Activated CD4-positive, alpha-beta T cell treated with anti-CD3 and anti-CD28 coated beads, Interleukin-2, amount 50 U/mL, for 4 hours (primary cell): ENCODE data around the gene PDSS1.

Experiments used
- DNase-seq, 2 experiments: peaks; one replicate each; pipeline ENCODE4 v3.0.0-alpha.2; 2020

PDSS1 gene

DNA sequence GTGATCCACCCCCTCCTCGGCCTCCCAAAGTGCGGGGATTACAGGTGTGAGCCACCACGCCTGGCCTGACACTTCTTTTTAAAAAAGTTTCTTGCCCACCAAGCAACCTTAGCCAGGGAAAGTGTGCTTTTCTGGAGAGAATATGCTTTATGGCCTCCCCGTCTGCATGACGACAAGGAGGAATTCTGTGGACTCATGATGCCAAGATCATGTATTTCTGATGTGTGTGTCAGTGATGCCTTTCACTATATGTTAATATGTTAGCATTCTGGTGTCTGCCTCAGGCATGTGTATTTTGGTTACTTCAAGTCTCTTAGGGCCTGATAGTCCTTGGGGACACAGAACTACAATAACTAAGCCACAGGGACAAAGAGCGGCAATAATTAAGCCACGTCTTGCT, 2.1 kb downstream of the PDSS1 start:
- no peak for DNase-seq

DNA sequence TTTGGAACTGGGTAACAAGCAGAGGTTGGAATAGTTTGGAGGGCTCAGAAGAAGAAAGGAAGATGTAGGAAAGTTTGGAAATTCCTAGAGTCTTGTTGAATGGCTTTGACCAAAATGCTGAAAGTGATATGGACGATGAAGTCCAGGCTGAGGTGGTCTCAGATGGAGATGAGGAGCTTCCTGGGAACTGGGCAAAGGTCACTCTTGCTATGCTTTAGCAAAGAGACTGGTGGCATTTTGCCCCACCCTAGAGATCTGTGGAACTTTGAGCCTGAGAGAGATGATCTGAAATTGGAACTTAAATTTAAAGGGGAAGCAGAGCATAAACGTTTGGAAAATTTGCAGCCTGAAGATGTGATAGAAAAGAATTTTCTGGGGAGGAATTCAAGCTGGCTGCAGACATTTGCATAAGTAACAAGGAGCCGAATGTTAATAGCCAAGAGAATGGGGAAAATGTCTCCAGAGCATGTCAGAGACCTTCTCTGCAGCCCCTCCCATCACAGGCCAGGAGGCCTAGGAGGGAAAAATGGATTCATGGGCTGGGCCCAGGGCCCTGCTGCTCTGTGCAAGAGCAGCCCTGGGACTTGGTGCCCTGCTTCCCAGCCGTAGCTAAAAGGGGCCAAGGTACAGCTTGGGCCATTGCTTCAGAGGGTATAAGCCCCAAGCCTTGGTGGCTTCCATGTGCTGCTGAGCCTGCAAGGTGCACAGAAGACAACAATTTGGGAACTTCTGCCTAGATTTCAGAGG, 3.6 kb downstream of the PDSS1 start:
- DNase-seq, result no peak

DNA sequence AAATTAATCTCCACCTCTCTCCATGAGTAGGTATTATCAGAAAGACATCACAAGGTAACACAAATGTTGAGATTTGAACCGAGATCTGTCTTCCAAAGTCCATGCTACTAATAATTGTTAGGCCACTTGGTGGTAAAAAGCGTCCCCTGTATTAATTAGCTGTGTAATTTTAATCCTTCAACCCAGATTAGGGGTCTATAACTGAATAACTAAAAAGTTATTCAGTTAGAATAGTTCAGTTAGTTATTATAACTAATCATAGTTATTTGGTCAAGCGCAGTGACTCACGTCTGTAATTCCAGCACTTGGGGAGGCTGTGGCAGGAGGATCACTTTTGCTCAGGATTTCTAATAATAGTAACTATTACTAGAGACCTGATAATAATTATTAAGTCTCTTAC, 5.6 kb downstream of the PDSS1 start:
- no peak for DNase-seq

DNA sequence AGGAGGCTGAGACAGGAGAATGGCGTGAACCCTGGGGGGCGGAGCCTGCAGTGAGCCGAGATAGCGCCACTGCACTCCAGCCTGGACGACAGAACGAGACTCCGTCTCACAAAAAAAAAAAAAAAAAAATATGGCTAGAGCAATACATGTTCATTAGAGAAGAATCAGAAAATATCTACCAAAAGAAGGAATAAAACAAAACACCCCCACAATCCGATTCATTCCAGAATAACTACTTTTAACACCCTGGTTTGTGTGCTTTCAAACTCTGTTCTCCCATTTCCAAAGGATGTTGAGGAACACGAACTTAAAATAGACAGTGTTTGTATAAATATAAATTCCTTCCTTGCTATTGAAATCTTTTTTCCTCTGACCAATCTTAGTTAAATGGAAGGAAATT, 6.5 kb downstream of the PDSS1 start:
- no peak for DNase-seq

DNA sequence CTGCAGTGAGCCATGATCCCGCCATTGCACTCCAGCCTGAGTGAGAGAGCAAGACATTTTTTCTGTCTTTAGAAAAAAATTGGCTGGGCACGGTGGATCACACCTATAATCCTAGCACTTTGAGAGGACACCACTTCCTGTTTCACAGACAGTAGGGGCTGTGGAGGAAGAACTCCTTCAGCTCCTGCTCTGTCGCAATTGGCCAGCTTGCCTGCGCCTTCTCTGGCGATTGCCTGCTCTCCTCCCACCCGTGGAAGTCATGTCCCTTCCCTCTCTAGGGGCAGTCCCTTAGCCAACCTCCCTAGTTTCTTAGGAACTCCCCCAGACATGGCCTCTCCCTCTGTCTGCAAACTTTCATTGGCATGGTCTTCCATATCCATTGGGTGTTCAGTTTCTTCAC, 8.7 kb downstream of the PDSS1 start:
- no peak for DNase-seq

DNA sequence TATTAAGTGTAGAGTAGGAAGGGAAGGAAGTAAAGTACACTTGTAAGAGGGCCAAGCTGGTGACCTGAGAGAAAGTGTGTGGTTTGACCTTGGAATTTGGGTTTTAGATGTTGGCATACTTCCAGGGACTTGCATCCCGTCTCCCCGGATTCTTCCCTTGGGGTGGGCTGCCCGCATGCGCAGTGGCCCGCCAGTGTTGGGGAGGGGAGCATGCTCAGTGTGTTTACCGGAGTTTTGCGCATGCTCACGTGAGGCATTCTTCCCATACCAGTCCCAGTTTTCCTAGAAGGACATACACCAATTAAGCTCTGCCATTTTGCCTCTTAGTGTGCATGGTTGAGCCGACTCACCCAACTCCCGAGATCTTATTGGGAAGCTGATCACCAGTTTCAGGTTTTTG, 9.4 kb downstream of the PDSS1 start:
- no peak for DNase-seq

DNA sequence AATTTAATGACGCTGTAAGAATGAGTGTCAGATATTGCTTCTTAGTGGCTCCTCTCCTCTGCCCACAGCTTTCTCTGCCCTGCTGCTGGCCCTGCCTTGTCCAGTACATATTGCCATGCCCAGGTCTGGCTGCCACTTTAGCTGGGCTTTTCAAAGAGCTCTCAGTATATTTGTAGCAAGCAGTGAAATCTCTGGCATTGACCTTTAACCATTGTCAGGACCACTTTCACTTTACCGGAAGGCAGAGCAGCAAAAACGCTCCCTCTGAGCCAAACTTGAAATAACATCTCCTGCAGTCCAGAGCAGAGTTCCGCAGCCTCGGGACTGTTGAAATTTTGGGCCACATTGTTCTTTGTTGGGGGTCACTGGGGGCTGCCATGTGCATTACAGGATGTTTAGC, 13.8 kb downstream of the PDSS1 start:
- no peak for DNase-seq

DNA sequence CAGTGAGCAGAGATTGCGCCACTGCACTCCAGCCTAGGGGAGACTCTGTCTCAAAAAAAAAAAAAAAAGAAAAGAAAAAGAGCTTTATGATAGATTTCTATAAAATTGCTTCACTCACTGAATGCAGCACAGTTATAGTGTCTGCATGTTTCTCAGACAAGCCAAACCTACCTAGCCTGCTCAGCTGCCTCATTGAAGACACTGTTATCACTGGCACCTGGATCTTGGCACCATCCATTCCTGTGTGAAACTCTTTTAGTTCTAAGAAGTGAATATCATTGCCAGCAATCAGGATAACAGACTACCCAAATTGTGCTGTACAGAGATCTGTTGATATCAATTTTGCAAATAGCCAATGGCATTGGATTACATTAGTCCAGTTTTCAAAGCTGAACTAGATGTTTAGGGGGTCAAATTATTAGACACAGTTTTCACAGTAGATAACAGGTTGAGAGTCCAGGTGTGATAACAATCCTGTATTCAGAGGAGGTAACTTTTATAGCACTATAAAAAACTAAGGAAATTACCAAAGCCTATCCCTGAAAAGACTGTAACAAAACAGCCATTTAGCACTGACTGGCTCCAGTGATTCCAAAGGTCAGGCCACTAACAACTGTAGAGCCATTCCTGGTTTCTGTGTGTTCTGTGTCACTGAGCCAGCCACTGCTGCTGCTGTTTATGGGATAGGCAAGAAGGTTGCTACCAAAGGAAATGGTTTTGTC, 17.1 kb downstream of the PDSS1 start:
- DNase-seq, result no peak

DNA sequence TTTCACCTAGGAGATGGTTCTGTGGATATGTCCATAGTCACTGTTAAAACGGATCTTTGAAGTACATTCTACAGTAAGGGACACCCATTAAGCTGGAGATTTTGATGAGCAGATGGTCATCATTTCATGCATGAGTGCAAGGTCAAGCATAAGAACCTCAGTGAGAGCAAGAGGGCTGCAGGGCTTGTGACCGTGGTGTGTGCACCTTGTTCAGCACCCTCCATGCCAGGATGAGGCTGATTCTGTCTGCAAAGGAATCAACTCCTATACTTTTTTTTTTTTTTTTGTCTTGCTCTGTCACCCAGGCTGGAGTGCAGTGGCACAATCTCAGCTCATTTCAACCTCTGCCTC, 17.6 kb downstream of the PDSS1 start:
- no peak for DNase-seq

DNA sequence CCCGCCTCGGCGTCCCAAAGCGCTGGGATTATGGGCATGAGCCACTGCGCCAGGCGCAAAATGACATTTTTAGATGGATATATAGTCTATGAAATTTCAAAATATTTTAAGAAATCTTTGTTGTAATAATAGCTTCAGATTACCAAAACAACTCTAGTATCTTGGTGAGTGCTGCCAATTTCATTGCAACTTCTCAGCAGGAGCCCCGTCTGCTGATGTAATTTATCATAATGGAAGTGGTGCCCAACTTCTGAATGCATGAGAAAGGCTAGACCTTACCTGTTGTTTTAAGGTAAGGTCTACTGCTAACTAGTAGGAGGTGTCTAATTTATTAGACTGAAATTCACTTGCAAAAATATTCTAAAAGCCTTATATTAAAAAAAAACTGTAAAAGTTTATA, 20.0 kb downstream of the PDSS1 start:
- no peak for DNase-seq

DNA sequence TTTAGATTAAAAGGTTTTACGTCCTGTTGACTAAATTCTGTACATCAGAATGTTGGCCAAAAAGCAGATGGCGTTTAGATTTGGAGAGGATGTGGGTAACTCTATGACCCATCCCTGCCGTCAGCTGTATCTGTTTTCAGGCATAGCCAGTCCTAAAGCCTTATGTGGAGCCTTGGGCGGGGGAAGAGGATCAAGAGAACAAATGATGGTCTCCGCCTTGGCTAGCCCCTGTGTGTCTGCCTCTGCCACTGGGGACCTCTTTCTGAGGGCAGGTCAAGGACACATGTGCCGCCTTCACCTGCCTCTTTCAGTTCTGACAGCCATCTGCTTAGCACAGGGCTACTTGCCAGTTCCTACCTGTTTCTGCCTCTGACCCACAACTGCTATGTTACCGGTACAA, 24.1 kb downstream of the PDSS1 start:
- DNase-seq, result no peak

DNA sequence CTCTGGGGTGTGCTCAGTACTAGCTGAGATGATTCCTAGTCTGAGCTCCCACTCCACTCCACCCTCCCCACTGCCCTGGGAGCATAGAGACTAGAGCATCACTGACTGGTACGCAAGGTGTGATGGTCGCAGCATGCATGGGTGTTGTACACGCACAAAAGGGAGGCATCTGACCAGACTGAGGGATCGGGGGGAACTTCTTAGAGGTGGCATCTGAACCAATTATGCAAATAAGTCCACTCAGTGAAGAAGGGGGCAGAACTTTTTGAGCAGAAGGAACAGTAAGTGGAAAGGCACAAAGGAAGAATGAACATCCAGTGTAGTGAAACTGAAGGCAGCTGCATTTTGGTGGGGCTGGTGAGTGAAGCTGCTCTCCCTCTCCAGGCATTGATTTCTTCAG, 25.5 kb downstream of the PDSS1 start:
- DNase-seq, result no peak

DNA sequence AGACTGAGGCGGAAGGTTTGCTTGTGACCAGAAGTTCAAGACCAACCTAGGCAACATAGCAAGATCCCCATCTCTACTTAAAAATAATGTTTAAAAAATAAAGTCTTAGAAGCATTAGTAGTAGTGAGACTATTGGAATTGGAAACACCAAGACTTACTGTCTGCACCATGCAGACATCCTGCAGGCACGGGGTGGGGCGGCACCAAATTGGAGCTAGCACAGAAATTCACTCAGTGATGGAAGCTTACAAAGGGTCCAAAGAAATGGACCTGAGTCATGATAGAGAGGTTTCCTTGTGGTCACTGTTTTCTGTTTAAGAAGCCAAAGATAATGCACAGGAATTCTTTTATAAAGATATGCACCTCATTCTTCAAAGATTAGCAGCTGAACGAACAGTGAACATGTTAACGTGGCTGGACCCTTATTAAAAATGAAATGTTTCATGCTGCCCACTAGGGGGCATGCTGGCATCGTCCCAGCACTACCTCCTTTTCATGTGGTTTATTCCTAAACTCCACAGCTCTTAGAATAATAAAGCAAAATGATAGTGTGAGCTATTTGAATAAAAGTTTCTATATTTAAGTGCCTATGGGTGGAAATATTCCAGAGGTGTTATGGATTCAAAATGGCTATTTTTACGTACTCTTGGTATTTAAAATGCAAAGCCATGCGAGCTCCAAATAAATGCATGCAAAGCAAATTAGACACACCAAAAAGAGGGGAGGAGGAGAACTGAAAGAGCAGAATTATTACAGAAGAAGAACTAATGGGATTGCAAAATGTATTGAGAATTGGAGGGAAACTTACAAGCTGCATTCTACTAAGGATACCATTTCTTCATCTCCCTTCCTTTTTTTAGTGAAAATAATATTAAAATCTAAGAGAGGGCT, 28.6 kb downstream of the PDSS1 start:
- peak; percentile 15 to 28 for DNase-seq

DNA sequence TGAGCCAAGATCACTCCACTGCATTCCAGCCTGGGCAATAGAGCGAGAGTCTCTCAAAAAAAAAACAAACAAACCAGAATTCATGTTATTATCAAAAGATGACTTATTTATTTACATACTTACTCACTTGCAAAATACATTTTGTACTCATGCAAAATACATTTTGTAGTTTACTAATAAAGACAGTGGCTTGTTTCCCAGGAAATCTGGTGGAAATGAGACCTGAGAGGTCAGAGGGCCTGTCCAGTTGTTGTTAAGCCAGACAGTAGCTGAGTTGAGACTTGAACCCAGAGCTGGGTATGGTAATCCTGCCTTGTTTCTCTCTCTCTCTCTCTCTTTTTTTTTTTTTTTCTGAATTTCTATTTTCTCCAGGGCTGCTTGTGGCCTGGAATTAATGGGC, 29.5 kb downstream of the PDSS1 start:
- no peak for DNase-seq

DNA sequence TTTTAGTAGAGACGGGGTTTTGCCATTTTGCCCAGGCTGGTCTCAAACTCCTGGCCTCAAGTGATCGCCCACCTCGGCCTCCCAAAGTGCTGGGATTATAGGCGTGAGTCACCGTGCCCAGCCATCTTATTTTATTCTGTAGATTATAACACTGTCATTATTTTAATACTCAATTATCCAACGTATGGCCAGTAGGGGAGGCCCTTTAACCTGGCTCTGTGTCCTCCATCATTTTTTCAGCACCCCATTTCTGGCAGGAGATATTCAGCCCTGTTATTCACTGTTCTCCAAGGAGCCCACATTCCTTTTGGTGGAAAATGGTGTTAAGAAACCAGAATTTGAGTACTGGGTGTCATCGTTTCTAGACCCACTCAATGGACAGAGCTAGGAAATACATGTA, 31.5 kb downstream of the PDSS1 start:
- DNase-seq, result no peak

DNA sequence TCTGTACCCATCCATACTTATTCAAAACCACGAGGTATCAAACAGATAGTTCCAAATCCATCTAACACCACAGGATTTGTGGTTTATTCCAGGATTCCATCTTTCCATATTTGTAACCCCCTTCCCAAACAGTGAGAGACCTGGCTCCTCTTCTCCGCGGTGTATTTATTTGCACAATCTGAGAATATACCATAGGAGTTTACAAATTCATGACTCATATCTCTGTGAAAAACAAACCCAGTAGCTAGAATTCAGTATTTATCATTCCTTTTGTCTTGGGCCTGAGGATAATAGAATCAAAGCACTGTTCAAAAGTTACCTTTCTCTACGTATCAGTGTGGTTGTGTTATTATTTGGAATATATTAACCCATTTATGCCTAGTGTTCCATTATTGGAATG, 31.9 kb downstream of the PDSS1 start:
- no peak for DNase-seq

DNA sequence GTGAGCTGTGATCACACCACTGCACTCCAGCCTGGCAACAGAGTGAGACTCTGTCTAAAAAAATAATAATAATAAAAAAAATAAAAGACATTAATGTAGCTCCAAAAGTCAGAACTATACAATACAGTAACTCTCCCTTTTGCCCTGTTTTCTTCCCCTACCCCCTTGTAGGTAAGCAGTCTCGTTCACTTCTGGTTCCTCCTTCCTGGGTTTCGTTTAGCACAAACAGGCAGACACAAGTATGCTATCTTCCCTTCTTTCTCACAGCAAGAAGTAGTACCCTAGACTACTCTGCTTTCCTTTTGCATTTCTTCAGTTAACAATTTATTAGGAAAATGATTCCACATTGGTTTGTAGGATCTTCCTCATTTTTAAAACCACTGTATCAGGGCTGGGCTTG, 33.1 kb downstream of the PDSS1 start:
- DNase-seq, result no peak

DNA sequence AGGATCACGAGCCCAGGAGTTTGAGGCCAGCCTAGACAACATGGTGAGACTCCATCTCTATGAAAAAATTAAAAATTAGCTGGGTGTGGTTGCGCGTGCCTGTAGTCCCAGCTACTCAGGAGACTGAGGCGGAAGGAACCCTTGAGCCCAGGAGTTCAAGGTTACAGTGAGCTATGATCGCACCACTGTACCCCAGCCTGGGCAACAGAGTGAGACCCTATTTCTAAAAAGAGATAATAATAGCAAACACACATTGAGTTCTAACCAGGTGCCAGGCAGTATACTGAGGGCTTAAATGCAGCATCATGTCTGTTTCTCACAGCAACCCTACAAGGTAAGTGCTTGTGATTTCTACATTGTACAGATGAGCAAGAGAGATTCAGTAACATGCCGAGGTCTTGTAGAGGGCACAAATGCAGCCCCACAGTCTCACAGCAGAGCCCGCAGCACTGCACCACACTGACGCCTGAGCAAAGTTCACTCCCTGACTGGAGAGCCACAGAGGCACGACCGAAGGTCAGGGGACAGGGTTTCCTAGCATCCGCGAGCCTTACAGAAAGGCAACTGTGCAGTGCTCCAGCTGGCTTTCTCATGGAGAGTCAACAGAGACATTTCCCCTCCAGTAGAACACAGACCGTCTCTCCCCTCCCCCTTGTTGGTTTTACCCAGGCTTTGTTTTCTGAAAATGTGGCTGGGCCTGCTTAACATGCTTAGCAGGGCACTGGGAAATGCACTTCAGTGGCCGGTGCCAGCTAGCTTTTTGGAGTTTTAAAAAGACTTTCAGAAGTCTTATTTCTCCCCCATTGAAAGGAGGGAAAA, 36.5 kb downstream of the PDSS1 start:
- no peak for DNase-seq

DNA sequence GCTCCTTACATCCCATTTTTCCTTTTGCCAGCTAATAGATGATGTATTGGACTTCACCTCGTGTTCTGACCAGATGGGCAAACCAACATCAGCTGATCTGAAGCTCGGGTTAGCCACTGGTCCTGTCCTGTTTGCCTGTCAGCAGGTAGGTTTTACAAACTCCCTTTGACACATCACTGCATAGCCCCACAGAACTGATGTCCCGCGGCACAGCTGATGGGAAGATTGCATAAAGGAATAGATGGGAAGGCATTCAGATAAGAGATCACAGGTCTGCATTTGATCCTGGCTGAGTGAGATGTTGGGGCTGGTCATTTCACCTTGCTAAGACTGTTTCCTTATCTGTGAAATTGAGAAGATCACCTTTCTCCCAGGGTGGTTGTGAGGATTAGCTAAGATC, 37.9 kb downstream of the PDSS1 start:
- no peak for DNase-seq

DNA sequence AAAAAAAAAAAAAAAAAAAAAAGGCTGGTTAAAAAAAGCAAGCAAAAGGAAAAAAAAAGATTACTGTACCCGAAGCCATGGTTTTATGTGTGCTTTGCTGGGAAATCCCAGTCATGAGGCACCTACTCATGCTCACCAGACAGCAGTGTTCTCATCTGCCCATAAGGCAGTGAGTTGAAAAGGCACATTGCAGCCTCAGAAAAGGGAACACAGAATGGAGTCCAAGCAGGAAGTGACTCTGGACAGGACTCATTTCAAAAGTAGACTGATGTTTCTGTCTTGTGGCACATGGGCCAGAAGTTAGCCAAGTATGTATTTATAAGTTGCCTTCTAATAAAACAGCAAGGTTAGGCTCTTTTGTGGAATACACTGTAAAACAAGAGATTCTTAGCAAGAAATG, 40.2 kb downstream of the PDSS1 start:
- DNase-seq, result peak in 1 of 2 experiments; percentile 5

DNA sequence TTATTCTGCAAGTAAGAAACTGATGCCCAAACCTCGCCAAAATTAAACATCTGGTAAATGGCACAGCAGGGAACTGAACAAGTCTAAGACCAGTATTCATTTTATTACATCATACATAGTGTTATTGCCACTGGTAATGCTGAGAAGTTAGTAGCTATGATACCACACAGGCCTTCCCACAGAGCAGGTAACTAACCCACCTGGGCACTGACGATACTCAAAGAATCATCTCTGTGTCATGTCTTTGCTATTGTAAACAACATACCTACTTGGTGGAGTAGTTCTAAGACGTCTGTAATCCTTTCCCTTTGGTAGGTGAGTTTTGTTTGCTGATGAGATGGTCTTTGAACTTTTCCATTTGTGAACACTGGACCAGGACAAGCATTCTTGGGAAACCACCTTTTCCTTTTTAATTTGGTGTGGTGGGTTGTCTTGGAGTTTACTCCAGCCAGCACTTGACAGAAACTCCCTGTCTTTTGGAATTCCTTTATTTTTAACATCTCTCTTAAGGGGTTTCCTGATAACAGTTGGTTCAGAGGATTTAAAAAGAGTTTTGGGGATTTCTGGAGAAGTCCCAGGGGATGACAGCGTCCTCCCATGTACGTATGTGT, 40.9 kb downstream of the PDSS1 start:
- no peak for DNase-seq

DNA sequence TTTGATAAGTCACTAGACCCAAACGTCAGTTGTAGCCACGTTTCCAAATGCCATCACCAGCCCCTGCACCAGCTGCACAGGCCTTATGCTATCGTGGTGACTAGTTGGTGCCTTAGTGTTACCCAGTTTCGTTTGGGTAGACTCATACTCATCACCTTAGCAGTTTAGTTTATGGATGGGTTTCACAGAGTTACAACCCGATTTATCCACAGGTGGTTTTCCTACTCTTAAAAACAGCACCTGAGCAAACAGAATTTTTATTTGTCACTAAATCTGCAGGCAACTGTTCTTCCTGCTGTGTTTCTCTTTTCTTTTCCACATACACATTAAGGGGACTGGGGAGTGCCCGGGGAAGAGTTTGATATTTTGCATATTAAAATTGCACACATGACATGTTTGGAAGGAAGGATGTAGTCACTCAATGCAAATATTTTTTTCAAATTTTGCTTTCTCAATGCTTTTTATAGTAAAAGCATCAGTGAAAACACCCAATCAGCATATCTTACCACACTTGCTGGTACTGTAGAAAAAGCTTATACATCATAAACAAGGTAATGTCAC, 41.6 kb downstream of the PDSS1 start:
- DNase-seq, result no peak
